Stimulated activated effector memory CD8-positive, alpha-beta T cell treated with anti-CD3 and anti-CD28 coated beads, Interleukin-12 subunit alpha, Interleukin-12 subunit beta, amount 100 ng/mL, for 72 hours (primary cell): ENCODE data around the gene ARHGAP15.

Experiments
- ATAC-seq: fragments of 150-1000 bp; cut with Tn5 transposase; 2 replicates; pipeline ENCODE4 v1.10.0; 2021
- DNase-seq, 2 donors: peaks; one replicate each; pipeline ENCODE4 v3.0.0; 2021 to 2022; ENCODE audit warnings: low spot score in 2 of 2
- H3K27ac Mint-ChIP-seq: one replicate; pipeline ENCODE4 v1.8.0; 2022; ENCODE audit warnings: mild to moderate bottlenecking, mixed read lengths
- H3K36me3 Mint-ChIP-seq: one replicate; pipeline ENCODE4 v1.8.0; 2022; ENCODE audit warnings: mild to moderate bottlenecking, mixed read lengths
- H3K4me1 Mint-ChIP-seq: one replicate; pipeline ENCODE4 v1.8.0; 2022; ENCODE audit warnings: mixed read lengths
- H3K4me3 Mint-ChIP-seq: one replicate; pipeline ENCODE4 v1.8.0; 2022; ENCODE audit warnings: mild to moderate bottlenecking, mixed read lengths
- H3K9me3 Mint-ChIP-seq: one replicate; pipeline ENCODE4 v1.8.0; 2022; ENCODE audit warnings: mixed read lengths

ARHGAP15 gene

DNA sequence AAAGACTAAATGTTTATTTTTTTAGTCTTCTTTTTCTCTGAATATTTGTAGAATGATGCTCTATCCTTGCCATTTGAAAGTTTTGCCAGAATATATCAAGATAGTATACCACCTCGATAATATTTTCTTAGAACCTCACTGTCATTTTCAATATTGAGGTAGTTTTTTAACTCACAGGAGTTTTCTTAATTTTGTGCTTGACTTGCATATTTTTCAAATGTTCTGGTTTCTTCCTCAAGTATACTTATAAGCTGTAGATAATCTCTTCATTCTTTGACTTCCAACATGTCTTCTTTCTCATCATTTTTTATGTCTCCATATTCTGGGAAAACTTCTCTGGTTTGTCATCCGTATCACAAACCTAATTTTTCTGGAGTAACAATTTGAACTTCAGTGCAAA lies 559.6 kb downstream of the ARHGAP15 start:
- DNase-seq (no peak), ATAC-seq (no peak)
- H3K36me3 Mint-ChIP-seq, result no peaks in the 10 kb centered on the region
- H3K9me3 Mint-ChIP-seq, result no peaks in the 10 kb centered on the region
- no peak overlapping the region for H3K4me3 Mint-ChIP-seq
- peaks cover 42% of the 10 kb centered on the region for H3K4me1 Mint-ChIP-seq
- H3K27ac Mint-ChIP-seq, result peak overlapping the region; percentile 74

- DNase-seq, result no peak
- H3K4me1 Mint-ChIP-seq, result peaks cover 42% of the 10 kb centered on the region
- no peak overlapping the region for H3K4me3 Mint-ChIP-seq
- ATAC-seq, result no peak
- H3K27ac Mint-ChIP-seq, result peak overlapping the region; percentile 74
- no peaks in the 10 kb centered on the region for H3K36me3 Mint-ChIP-seq
- no peaks in the 10 kb centered on the region for H3K9me3 Mint-ChIP-seq
Observed at GRCh38 chr2:143689541-143689940, 560.3 kb downstream of the ARHGAP15 start.

- peak in 1 of 2 donors; percentile 66 for DNase-seq
- Mint-ChIP-seq H3K36me3 (no peaks in the 10 kb centered on the region), H3K27ac (peak overlapping the region; percentile 74), H3K4me3 (peak overlapping the region; percentile 18), H3K9me3 (no peaks in the 10 kb centered on the region), H3K4me1 (peaks cover 47% of the 10 kb centered on the region)
- ATAC-seq, result peak; percentile 92
Observed at GRCh38 chr2:143690235-143690634, 561.0 kb downstream of the ARHGAP15 start.

GRCh38 chr2:143691121-143691520 lies 561.9 kb downstream of the ARHGAP15 start:
- Mint-ChIP-seq H3K4me1 (peaks cover 55% of the 10 kb centered on the region), H3K27ac (peak overlapping the region; percentile 74), H3K4me3 (peak overlapping the region; percentile 18), H3K36me3 (no peaks in the 10 kb centered on the region), H3K9me3 (no peaks in the 10 kb centered on the region)
- ATAC-seq, result no peak
- DNase-seq, result no peak

DNA sequence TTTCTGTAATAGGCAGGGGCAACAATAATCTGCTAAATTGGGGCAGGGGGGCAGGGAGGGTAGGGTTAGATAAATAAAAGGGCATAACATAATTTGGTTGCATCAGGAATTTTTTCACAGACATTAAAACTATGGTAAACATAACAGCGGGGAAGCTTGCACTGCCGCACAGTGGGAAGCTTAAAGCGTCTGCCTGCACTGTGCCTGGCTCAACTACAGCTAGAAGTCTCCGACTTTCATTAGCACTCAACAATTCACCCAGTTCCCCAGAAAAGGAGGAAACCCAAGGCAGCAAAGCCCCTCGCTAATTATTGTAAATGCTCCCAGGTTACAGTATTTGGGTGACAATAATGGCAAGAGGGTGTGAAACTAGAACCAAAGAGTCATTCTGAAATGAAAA lies 562.9 kb downstream of the ARHGAP15 start:
- Mint-ChIP-seq H3K36me3 (no peaks in the 10 kb centered on the region), H3K27ac (no peak overlapping the region), H3K4me1 (peaks cover 52% of the 10 kb centered on the region), H3K4me3 (no peak overlapping the region), H3K9me3 (no peaks in the 10 kb centered on the region)
- DNase-seq (no peak), ATAC-seq (no peak)

DNA sequence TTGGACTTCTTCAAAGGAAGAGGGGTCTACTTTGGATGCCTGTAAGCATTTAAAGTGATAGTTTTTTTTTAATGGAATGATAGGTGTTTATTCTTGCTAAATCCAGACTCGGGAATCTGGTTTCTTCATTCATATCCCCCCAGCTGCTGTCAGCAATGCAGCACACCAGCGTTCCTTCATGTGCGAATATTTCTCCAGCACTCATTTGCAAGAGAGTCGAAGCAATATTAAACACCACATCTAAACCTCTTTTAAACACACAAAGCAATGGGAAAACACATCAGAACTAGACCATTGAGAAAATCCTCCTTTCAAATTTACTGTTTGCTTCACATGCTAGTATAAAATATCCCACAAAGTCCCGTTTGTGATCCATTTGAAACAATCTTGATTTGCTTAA lies 563.7 kb downstream of the ARHGAP15 start:
- H3K4me1 Mint-ChIP-seq, result peaks cover 60% of the 10 kb centered on the region
- H3K27ac Mint-ChIP-seq, result no peak overlapping the region
- no peak for DNase-seq
- no peaks in the 10 kb centered on the region for H3K9me3 Mint-ChIP-seq
- H3K36me3 Mint-ChIP-seq, result no peaks in the 10 kb centered on the region
- no peak overlapping the region for H3K4me3 Mint-ChIP-seq
- ATAC-seq, result no peak

DNA sequence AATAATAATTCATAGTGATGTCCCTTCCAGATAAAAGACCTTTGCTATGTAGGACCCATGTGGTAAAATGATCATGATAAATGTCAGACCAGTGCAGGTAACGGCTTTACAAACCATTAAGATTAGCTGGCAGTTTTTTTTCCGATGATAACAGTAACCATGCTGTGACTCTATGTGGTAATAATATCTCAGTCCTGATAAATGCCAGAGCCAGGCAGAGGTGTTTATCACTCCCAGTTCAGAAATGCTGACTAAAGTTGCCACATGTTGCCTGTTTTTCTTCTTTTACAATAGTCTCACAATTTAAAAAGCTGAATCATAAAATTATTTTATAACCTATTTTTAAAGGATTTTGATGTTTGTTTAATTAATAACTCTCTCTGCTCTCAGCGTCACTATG lies 565.1 kb downstream of the ARHGAP15 start:
- Mint-ChIP-seq H3K4me1 (peaks cover 57% of the 10 kb centered on the region), H3K27ac (peak overlapping the region; percentile 85), H3K4me3 (no peak overlapping the region), H3K36me3 (no peaks in the 10 kb centered on the region), H3K9me3 (no peaks in the 10 kb centered on the region)
- ATAC-seq (no peak), DNase-seq (no peak)

DNA sequence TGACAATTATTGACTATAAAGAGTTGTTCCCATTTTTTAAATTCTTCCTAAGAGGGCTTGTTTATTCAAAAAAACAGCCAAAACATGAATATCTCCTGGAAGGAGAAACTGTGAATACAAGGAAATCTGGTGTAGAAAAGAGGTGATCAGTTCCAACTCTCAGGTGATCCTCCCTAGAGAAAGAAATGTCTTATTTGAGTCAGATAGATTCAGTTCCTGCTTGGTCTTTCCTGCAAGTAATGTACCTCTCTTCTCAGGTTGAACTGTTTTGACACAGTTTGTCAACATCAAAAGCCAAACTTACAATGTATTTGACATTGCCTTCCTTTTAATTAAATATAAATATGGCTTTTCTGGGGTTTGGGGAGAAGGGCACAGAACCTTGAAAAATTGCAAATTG lies 567.4 kb downstream of the ARHGAP15 start:
- H3K36me3 Mint-ChIP-seq, result peaks cover 6% of the 10 kb centered on the region
- ATAC-seq (no peak), DNase-seq (no peak)
- H3K9me3 Mint-ChIP-seq, result no peaks in the 10 kb centered on the region
- peaks cover 58% of the 10 kb centered on the region for H3K4me1 Mint-ChIP-seq
- no peak overlapping the region for H3K4me3 Mint-ChIP-seq
- H3K27ac Mint-ChIP-seq, result peak overlapping the region; percentile 85

DNA sequence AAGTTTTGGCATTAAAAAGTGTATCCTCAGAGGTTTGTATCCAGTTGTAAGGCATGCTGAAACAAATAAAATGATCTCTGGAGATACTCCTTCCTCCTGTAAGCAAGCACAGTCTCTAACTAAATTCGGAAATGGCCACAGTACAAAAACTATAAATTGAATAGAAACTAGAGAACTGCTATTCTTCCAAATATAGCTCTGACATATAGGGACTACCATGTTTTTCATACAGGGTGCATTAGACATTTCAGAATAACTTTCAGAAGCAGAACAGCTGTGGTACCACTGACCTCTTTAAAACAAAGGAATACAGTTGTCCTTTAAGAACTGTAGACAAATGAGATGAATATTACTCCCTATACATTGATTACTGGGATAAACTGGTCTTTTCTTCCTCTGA lies 568.5 kb downstream of the ARHGAP15 start:
- ATAC-seq, result no peak
- peaks cover 8% of the 10 kb centered on the region for H3K36me3 Mint-ChIP-seq
- no peaks in the 10 kb centered on the region for H3K9me3 Mint-ChIP-seq
- no peak for DNase-seq
- peaks cover 59% of the 10 kb centered on the region for H3K4me1 Mint-ChIP-seq
- peak overlapping the region; percentile 16 for H3K4me3 Mint-ChIP-seq
- H3K27ac Mint-ChIP-seq, result peak overlapping the region; percentile 85

- Mint-ChIP-seq H3K9me3 (no peaks in the 10 kb centered on the region), H3K4me1 (peaks cover 65% of the 10 kb centered on the region), H3K27ac (peak overlapping the region; percentile 85), H3K4me3 (peak overlapping the region; percentile 16), H3K36me3 (peaks cover 14% of the 10 kb centered on the region)
- ATAC-seq (peak; percentile 67), DNase-seq (no peak)
Observed at GRCh38 chr2:143698352-143698751, 569.1 kb downstream of the ARHGAP15 start.

DNA sequence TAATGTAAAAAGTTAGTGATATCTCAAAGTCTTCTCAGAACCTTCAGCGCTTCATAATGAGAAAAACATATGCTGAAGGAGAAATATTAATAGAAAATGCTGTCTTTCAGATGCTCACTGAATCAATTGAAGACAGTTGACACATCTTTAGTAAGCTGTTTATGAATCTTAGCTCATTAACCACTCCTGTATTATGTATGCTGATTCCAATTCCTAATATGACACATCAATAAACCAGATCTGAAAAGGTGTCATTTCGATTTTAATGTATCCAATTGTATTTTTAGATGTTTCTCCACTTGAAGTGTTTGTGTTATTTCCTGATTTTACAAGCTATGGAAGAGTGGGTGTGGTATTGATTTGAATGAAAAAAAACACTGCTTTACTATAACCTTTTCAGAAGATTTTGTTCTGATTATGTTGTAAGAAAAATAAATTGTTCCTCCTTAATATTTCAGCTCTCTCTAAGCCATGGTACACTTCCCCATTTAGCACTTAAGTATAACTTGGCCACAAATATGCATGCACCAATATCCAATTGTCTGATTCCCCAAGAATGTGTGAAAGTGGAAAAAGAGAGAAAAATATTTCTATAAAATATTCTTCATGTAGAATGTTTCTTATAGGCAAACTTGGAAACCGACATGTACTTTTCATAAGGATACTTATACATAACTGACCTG lies 569.8 kb downstream of the ARHGAP15 start:
- DNase-seq, result no peak
- Mint-ChIP-seq H3K36me3 (peaks cover 21% of the 10 kb centered on the region), H3K9me3 (no peaks in the 10 kb centered on the region), H3K27ac (peak overlapping the region; percentile 85), H3K4me1 (peaks cover 72% of the 10 kb centered on the region), H3K4me3 (peak overlapping the region; percentile 16)
- ATAC-seq, result peak; percentile 94

- ATAC-seq, result no peak
- peaks cover 40% of the 10 kb centered on the region for H3K36me3 Mint-ChIP-seq
- H3K27ac Mint-ChIP-seq, result peak overlapping the region; percentile 85
- H3K4me3 Mint-ChIP-seq, result no peak overlapping the region
- no peak for DNase-seq
- peaks cover 75% of the 10 kb centered on the region for H3K4me1 Mint-ChIP-seq
- no peaks in the 10 kb centered on the region for H3K9me3 Mint-ChIP-seq
Observed at GRCh38 chr2:143700865-143701264, 571.6 kb downstream of the ARHGAP15 start.

- no peaks in the 10 kb centered on the region for H3K9me3 Mint-ChIP-seq
- peak overlapping the region; percentile 23 for H3K27ac Mint-ChIP-seq
- ATAC-seq (no peak), DNase-seq (no peak)
- peaks cover 43% of the 10 kb centered on the region for H3K36me3 Mint-ChIP-seq
- peaks cover 72% of the 10 kb centered on the region for H3K4me1 Mint-ChIP-seq
- H3K4me3 Mint-ChIP-seq, result no peak overlapping the region
Observed at GRCh38 chr2:143701785-143702184, 572.6 kb downstream of the ARHGAP15 start.

GRCh38 chr2:143702931-143703330 lies 573.7 kb downstream of the ARHGAP15 start:
- peaks cover 67% of the 10 kb centered on the region for H3K4me1 Mint-ChIP-seq
- DNase-seq (no peak), ATAC-seq (no peak)
- peaks cover 4% of the 10 kb centered on the region for H3K9me3 Mint-ChIP-seq
- peaks cover 54% of the 10 kb centered on the region for H3K36me3 Mint-ChIP-seq
- peak overlapping the region; percentile 38 for H3K27ac Mint-ChIP-seq
- H3K4me3 Mint-ChIP-seq, result peak overlapping the region; percentile 20

DNA sequence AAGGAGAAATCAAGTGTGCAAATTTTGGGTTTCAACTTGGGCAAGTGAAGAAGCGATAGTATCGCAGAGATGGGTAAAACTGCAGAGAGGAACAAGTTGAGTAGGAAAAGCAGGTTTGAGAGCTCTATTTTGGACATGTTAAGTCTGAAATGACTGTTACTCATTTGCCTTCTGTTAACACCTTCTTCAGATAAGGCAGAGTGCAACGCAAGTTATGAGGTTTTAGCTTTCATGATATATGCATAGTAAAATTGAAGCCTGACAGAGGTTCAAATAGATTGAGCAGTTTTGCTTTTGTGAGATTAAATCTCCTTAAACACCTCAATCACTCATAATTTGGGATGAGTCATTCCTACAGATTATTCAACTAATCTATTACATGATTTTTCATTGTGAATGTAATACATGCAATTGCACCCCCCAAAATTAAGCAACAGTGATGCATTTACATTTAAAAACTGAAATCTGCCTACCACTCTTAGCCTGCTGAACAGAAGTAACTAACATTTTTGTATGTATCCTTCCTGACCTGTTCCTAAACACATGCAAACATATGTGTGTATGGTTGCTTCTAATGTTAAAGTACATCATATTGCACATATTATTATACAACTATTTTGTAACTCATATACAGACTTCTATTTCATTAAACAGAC lies 575.4 kb downstream of the ARHGAP15 start:
- Mint-ChIP-seq H3K27ac (peak overlapping the region; percentile 38), H3K4me3 (peak overlapping the region; percentile 20), H3K36me3 (peaks cover 54% of the 10 kb centered on the region), H3K9me3 (peaks cover 4% of the 10 kb centered on the region), H3K4me1 (peaks cover 56% of the 10 kb centered on the region)
- DNase-seq (no peak), ATAC-seq (peak; percentile 96)

GRCh38 chr2:143705108-143705707 lies 576.0 kb downstream of the ARHGAP15 start:
- no peak for DNase-seq

More at GRCh38 chr2:143705108-143705707, 576.0 kb downstream of the ARHGAP15 start:
- peaks cover 10% of the 10 kb centered on the region for H3K9me3 Mint-ChIP-seq
- peak; percentile 27 for ATAC-seq
- peak overlapping the region; percentile 20 for H3K4me3 Mint-ChIP-seq
- H3K36me3 Mint-ChIP-seq, result peaks cover 56% of the 10 kb centered on the region
- H3K27ac Mint-ChIP-seq, result peak overlapping the region; percentile 38
- peaks cover 50% of the 10 kb centered on the region for H3K4me1 Mint-ChIP-seq
